Transverse colon (tissue), 4 donors: ENCODE measurements around the gene ZNF711.

Experiments used
- CTCF ChIP-seq, 5 experiments: fragments of 200-600 bp in 3 of 5; fragments of 450-650 bp in 2 of 5; sonication (generic) in 3 of 5; IDR thresholded peaks; 1 replicate in 2 of 5; 2 replicates in 3 of 5; pipeline ENCODE4 v1.5.1; 2016 to 2017; ENCODE audit warnings: antibody characterized with exemption in 5 of 5, inconsistent platforms in 3 of 5, mild to moderate bottlenecking in 2 of 5, moderate library complexity in 1 of 5
- EP300 ChIP-seq: sonication (generic); formaldehyde crosslinking; IDR thresholded peaks from one replicate; pipeline ENCODE4 v1.6.1; 2017; ENCODE audit warnings: antibody characterized with exemption, low read depth
- POLR2A ChIP-seq: fragments of 450-650 bp; IDR thresholded peaks from one replicate; pipeline ENCODE4 v1.6.1; 2016; ENCODE audit warnings: antibody characterized with exemption, mild to moderate bottlenecking, moderate library complexity
- POLR2AphosphoS5 ChIP-seq, 3 donors: sonication (generic); formaldehyde crosslinking; IDR thresholded peaks; one replicate each; pipeline ENCODE4 v1.6.1; 2016; ENCODE audit warnings: antibody characterized with exemption in 3 of 3

GRCh38 chrX:85309717-85310116, 65.9 kb downstream of the ZNF711 start:
- no peak for TF ChIP-seq CTCF (IDR thresholded peaks at IDR 0.05)
- no peak for TF ChIP-seq EP300
- TF ChIP-seq POLR2A: no peak
- TF ChIP-seq POLR2AphosphoS5 (IDR thresholded peaks at IDR 0.05): no peak
